HL-60 (cell line): ENCODE measurements around the gene ARFGAP1.

Experiments used
- GABPA ChIP-seq: IDR thresholded peaks from 2 replicates; pipeline ENCODE4 v1.6.1; 2012; ENCODE audit warnings: low read depth
- POLR2AphosphoS5 ChIP-seq: IDR thresholded peaks from 2 replicates; pipeline ENCODE4 v1.6.1; 2012; ENCODE audit warnings: low read depth
- TF ChIP-seq, protein P1 (sequence below): IDR thresholded peaks from one replicate; pipeline ENCODE4 v1.5.1; 2011; ENCODE audit warnings: low read length, control low read depth, inconsistent platforms; ENCODE audit not compliant: insufficient read depth
- TF ChIP-seq, protein P2 (sequence below): IDR thresholded peaks from 2 replicates; pipeline ENCODE4 v1.6.1; 2012; ENCODE audit warnings: low read depth; ENCODE audit not compliant: insufficient replicate concordance

DNA sequence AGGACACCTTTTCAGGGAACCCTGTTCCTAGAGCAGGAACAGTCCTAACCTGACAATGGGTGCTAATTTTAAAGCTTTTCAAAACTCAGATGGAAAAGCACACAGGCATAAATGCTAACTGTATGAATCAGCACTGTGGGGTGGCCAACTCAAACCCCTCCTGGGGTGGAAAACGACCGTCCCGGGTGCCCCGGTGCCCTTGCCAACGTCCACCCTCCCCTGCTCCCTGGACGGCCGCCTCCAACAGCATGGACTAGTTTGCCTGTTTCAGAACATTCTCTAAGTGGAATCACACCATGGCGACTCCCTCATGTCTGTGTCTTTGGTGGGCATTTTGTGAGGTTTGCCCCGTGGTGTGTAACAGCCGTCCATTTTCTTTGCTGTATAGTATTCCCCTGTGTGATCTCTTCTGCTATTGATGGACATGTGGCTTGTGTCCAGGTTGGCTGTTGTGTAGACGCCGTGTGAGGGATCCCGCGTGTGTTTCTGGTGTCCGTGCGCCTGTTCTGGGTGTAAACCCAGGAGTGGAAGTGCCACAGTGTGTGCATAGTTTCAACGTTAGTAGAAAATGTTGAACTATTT, 26.2 kb downstream of the ARFGAP1 start:
- TF ChIP-seq, protein P1, sequence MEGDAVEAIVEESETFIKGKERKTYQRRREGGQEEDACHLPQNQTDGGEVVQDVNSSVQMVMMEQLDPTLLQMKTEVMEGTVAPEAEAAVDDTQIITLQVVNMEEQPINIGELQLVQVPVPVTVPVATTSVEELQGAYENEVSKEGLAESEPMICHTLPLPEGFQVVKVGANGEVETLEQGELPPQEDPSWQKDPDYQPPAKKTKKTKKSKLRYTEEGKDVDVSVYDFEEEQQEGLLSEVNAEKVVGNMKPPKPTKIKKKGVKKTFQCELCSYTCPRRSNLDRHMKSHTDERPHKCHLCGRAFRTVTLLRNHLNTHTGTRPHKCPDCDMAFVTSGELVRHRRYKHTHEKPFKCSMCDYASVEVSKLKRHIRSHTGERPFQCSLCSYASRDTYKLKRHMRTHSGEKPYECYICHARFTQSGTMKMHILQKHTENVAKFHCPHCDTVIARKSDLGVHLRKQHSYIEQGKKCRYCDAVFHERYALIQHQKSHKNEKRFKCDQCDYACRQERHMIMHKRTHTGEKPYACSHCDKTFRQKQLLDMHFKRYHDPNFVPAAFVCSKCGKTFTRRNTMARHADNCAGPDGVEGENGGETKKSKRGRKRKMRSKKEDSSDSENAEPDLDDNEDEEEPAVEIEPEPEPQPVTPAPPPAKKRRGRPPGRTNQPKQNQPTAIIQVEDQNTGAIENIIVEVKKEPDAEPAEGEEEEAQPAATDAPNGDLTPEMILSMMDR = no peak
- no peak for TF ChIP-seq POLR2AphosphoS5
- no peak for TF ChIP-seq GABPA
- TF ChIP-seq, protein P2, sequence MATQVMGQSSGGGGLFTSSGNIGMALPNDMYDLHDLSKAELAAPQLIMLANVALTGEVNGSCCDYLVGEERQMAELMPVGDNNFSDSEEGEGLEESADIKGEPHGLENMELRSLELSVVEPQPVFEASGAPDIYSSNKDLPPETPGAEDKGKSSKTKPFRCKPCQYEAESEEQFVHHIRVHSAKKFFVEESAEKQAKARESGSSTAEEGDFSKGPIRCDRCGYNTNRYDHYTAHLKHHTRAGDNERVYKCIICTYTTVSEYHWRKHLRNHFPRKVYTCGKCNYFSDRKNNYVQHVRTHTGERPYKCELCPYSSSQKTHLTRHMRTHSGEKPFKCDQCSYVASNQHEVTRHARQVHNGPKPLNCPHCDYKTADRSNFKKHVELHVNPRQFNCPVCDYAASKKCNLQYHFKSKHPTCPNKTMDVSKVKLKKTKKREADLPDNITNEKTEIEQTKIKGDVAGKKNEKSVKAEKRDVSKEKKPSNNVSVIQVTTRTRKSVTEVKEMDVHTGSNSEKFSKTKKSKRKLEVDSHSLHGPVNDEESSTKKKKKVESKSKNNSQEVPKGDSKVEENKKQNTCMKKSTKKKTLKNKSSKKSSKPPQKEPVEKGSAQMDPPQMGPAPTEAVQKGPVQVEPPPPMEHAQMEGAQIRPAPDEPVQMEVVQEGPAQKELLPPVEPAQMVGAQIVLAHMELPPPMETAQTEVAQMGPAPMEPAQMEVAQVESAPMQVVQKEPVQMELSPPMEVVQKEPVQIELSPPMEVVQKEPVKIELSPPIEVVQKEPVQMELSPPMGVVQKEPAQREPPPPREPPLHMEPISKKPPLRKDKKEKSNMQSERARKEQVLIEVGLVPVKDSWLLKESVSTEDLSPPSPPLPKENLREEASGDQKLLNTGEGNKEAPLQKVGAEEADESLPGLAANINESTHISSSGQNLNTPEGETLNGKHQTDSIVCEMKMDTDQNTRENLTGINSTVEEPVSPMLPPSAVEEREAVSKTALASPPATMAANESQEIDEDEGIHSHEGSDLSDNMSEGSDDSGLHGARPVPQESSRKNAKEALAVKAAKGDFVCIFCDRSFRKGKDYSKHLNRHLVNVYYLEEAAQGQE = no peak
